Endometrium (tissue), 2 donors: ENCODE measurements around the gene AUTS2.

Experiments
- FAIRE-seq: peaks from 2 replicates; lab custom pipeline; 2012; peaks lifted over from hg19 to GRCh38; lab: Jason Lieb, UNC
- donor health status: control.
- donor health status: control.

AUTS2 gene

DNA sequence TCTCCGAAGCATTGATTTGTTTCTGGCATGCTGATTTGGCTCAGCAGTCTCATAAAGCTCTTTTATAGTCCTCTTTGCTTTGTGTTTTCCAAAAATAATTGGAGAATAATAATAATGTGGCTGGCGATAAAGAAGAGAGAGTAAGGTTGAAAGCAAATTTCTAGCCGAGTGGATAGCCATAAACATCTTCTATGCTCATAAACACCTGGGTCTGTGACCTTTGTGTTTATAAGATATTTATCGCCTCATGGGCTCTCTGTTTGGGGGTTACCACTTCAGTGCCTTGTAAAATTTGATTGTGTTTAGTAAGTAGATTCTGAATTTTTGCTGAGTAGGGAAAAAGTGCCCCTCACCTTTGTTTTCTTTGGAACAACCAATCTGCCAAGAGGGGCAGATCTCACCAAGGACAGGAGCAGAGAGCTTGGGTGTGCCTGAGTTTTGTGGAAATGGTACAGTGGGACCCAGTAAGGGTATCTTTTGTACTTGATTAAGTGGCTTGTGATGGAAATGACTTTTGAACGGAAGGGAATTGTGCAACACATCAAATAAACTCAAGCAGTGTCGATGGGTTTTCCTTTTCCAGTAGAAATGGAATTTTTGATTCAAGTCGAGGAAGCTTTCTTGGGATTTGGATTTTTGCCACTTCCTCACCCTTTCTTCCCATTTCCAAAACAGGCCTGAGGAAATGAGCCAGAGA, 220.5 kb downstream of the AUTS2 start:
- FAIRE-seq = no peak

DNA sequence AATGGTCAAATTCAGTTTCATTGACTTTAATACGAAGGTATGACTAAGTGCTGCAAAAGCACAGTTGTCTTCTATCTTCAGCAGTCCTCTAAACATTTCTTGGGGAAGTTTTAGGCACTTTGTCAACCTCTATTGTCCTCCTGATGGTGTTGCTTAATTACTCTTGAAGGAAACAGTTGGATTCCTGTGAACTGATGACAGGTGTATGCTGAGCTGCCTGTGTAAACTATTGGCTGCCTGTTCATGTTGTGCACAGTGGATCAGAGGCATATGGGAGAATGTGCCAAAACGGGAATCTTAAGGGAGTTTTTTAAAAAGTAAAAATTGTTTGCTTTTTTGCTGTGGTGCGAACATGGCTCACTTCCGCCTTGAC, 221.0 kb downstream of the AUTS2 start:
- FAIRE-seq = no peak

DNA sequence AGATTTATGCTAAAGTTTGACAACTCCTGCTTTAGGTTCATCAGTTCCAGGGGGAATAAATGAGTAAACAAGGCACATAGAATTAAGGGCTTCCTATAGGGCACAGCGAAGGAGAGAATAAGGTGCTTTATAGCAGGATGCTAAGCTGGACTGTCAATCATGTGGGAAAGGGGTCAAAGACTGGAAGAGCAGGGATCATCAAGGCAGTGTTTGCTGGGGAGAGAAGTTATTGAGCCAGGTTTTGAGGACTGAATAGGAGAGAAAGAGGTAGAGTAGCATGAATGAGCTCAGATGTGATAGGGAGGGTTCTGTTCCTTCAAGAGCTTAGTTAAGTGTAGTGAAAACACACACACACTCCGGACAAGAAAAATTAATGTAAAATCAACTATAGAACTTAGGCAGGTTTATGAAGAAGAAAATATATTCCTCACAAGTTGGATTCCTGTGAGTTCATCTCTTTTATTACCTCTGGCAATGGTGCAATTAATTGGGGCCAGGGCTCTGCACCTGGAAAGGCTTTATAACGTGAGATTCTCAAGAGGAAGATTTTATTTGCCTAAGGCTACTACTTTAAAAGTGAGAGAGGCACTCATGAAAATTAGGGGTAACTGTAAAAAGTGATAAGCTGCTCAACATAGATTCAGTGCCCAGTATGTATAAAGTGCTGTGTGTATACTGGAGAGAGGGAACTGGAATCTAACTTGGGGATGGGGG, 222.4 kb downstream of the AUTS2 start:
- no peak for FAIRE-seq

DNA sequence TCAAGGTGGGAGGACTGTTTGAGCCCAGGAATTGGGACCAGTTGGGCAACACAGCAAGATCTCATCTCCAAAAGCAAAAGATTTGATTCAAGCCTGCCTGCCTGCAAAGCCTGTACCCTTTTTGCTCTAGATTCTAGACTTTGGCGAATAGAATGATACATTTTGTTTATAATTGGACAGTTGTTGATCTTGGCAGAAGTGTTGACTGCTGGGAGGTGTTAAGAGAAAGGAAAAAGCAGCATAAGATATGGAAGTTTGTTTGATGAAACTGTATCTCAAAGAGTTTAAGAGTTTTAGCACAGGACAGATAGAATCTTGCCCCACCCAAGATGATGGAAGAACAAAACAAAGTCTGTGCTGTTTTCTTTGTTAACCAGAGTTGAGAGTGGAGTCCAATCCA, 224.1 kb downstream of the AUTS2 start:
- FAIRE-seq = no peak

DNA sequence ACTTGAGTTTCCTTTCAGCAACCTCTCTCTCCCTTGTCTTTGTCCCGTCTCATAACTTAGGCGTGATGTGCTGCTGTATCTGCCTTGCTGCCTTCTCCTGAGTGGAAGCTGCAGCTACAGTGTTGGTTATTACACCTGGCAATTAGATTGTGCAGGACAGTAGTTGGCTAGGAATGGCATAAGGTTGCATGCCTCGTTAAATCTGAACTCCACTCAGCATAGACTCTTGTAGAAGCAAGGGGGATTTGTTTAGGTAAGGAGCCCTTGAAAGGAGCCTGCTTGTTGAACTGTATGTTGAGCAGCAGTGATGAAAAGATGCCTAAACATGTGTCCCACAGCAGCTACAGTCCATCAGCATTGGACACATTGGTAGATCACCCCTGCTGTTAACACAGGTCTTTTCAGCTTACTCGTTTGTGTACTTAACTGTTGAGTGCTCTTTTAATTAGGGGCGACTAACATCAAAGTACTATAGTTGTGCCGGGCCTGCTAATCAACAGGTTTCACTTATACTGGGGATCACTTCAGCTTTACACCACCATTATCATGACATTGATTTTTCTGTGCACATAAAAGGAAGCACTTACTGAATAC, 225.0 kb downstream of the AUTS2 start:
- FAIRE-seq = no peak

DNA sequence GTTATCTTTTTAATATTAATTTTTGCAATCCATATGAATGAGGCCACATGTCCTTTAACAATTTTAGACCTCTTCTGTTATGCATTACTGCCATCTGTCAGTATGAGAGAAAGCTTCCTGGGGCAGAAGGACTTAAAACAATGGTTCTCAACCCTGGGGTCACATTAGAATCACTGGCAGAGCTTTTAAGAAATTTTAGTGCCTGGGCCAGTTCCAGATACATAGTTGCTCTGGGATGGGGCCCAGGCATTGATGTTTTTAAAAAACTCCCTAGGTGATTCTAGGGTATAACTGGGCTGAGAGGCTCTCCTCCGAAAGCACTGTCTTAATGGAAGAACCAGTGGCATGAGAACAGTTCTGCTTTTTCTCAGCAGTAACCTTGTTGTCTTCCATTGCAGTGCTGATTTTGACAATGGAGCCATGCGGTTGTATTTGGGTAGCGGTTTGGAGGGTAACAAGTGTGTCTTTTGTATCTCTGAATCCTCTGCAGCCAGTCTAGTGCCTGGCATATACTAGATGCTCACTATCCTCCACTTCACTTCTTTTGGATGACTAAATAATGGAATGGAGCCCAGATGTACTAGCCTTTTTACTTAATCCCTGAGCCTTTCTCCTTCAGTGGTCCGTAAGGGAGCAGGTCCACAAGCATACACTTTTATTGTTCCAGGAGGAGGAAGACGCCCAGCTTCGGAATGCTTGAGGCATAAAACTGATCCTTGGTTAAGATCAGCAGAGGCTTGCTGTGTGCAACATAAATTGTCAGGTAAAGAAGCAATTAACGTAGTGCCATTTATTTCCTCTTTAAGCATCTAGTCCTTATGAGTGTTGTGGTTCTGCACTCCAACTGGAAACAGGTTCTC, 227.1 kb downstream of the AUTS2 start:
- FAIRE-seq = no peak

DNA sequence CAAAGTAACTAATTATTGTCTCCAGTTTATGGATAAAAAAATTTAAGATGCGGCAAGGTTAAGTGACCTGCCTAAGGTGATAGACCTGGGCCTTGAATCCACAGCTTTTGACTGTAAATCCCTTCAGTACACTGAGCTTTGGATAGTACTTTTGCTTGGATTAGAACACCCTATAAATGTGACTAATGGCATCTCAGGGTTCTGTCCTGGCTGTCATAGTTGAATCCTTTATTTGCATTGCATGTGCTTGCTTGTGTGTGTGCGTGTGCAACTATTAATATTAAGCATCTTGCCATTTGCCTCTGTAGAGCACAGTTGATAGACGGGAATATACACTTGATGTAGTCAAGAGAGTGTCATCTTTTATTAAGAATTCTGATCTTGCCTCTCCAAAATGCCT, 228.0 kb downstream of the AUTS2 start:
- no peak for FAIRE-seq

DNA sequence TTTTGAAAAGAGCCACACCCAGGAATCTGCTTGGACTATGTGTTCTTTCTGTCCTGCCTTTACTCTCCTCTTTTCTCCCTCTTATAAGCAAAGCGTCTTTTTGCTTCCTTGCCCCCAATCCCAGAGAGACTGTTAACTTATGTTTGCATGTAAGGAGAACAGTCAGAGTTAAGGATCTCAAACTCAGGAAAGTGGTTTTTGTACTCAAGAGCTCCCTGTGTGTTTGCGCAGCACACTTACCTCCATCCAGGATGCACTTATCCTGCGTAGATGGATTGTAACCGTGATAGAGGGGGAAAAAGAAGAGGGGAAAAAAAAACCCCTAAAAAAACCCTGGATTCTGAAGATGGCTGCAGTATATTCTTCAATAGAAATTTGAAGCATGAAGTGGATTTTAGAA, 228.9 kb downstream of the AUTS2 start:
- no peak for FAIRE-seq

DNA sequence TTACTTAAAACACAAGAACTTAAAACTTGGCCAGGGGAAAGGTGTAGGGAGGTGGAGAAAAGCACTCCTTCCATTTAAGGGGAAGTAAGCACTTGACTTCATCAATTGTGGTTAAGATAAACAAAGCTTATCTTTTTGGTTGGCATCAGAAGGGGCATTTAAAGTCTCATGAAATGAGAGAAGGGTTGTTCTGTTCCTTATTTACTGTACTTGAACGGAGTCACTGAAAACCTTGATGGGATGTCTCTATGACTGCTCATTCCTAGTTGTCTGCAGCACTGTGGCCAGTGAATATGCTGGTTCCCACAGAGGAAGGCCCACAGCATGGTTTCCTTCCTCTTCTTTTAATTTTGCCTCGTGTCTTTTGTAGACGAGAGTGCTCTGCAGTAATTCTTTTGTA, 229.3 kb downstream of the AUTS2 start:
- no peak for FAIRE-seq

DNA sequence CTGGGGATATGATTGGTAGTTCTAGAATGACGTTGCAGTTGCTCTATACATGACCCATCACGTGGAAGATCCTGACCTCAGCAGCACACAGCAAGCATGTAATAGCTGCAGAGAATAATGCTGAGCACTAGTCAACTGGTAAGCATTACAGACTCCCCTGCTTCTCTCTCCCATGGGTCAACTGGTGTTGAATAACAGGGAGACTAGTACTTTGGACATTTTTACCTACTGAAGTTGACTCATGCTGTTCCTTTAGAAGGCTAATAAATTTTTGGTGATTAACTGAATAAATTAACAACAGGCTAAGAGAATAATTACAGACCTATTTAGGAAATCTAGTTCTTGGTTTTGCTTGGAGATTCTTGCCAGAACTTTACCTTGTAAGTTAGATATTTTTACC, 234.1 kb downstream of the AUTS2 start:
- no peak for FAIRE-seq

DNA sequence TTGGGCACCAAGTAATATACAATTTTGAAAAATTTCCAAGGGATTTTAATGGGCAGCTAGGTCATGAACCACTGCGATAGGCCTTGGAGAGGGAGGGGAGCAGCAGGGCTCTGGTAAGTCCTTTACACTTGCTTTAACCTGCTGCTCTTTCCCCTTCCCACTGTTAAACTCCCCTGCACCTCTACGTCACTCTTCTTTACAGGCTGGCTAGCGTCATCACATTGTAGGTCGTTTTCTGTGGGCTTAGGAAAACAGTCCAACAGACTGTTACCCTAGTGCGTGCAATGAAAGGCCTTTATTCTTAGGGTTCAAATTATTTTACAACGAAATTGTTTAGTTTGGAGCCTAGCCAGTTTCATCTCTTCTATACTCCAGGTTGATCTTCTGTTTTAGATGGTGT, 235.7 kb downstream of the AUTS2 start:
- no peak for FAIRE-seq

DNA sequence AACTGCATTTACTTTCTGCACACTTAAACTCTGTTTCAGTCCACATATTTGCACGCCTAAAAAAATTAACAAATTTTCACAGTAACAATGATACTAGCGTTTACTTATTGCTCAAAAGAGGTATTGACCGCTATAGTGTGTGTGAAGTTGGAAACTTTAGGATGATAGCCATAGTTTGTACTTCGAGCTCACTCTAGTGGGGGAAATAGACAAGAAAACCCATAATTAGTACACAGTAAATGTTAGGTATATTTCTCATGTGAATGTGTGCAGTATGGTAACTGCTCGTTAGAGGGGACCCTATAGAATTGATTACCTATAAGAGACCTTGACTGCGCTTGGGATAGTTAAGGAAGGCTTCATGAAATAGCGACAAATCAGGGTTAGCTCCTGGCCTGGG, 238.4 kb downstream of the AUTS2 start:
- no peak for FAIRE-seq

DNA sequence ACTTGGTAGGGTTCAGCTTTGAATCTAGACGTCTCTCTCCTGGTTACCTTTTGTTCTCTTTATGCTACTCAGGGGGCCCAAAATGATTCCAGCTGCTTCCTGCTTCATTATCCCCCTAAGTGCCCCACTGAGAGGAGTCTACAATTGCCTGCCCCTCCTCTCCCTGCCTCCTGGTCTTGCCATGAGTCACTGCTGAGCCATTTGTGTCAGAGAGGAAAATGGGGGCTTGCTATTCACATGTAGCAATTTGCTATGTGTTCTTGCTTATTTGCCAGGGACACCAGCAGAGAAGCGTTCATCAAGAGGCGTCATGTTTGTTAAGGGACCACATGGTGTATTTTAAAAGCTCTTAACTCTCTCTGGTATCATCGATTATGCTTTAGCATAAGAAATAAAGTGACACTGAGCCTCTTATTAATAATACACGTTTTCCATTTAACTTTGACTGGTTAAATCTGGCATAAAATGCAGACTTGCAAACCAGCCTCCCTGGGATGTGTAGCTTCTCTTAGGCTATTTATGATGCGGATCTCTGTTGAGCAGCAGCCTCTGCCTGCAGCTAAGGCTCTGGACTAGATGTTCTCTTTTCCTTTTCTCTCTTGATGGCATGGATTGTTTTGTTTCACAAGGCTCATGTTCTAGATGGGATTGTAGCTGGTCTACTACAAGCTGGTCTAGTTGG, 239.3 kb downstream of the AUTS2 start:
- FAIRE-seq = no peak

DNA sequence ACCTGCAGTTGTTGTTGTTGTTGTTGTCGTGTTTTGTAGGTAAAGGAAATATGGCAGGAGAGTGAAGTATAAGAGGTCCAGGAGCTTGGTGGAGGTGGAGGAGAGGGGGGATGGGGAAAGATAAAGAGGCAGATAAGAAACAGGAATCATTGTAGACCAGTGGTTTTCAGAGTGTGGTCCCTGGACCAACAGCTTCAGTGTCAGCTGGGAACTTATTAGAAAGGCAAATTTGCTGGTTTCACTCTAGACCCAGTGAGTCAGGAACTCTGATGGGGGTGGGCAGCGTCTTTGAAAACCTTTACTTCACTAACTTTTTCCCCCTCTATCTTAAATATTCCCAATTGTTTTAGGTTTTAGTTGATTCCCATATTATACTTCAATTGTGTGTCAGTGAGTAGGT, 241.5 kb downstream of the AUTS2 start:
- no peak for FAIRE-seq

DNA sequence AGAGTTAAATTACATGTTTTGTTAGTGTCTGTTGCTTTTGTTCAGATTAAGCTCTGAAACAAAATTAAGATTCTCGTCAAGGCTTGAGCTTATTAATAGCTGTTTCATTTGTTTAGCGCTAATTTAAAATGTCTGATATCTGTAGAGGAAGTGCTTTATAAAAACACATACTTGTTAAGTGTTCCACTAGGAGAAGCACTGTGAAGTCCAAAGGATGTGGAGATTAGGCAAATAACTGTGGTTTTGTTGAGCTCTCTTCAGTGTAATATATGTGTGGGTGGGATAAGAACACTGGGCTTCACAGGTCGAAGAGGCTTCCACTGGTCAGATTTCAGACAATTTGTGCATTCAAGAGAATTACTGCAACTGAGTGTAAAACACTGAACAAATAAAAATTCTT, 242.0 kb downstream of the AUTS2 start:
- FAIRE-seq = no peak

DNA sequence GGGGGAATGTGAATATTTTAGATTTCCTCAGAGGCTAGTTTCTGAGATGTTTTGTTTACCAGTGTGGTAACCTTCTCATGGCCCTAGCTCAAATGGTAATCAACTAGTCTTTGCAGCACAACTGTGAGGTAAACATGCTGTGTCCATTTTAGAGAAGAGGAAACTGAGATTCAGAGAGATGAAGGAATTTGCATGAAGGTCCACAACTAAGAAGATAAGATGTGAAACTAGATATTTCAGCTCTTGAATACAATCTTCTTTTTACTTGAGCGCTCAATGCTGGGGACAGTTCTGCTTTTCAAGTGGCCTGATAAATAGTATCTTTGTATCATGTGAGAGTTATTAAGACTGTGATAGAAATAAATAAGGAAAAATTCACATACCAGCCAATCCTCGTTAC, 245.4 kb downstream of the AUTS2 start:
- no peak for FAIRE-seq

DNA sequence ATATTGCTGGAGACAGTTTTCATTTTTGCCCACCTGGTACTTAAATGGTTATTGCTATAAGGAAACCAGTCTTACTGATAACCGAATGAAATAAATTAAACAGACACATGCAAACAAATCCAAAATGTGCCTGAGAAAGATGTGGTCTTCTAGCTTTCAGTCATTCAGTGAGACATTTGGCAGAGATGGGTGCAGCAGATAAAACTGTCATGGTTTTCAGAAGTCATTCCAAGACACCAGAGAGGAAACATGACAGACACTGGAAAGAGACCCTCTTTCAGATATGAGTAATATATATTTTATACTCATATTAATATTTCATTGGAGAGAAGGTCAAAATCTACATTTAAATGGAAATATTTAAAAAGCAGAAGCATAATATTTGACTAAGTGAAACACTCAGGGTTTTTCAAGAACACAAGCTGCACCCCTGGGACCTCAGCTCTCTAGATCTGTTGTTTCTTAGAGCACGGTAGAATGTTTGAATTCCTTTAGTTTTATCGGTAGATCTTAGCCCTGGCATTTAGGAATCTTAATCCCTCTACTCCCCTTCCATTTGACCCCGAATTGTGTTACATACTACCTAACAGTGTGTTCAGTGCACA, 246.1 kb downstream of the AUTS2 start:
- no peak for FAIRE-seq

DNA sequence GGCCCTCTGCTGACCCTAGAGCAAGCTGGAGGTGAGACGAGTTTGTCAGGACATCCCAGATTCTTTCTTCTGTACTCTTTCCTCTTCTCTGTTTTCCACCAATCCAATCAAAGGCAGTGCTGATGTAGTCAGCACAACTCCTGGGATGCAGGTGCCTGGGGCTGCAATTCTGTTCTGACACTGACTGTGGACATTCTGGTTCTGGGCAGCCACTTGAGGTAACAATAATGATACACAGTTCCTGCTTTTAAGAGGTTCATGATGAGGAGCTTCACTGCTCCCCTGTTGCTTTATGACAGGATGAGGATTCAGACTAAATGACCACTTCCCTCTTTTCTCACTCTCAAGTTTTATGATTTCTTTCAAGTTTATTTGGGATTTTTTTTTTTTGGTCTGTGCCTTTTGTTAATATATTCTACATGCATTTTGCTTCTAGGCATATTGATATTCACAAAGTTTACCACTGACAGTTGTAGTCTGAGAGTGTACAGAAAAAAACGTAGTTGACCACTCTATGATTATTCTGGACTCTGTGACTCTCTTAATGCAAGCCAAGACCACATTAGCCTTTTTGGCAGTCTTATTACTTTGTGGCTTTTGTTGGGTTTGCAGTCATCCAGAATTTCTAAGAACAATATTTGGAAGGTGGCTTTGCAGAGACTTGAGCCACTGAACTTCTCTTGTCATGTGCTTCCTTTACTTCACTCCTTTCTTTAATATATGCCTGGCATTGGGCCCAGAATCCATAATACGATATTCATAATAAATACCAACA, 247.6 kb downstream of the AUTS2 start:
- FAIRE-seq = no peak

DNA sequence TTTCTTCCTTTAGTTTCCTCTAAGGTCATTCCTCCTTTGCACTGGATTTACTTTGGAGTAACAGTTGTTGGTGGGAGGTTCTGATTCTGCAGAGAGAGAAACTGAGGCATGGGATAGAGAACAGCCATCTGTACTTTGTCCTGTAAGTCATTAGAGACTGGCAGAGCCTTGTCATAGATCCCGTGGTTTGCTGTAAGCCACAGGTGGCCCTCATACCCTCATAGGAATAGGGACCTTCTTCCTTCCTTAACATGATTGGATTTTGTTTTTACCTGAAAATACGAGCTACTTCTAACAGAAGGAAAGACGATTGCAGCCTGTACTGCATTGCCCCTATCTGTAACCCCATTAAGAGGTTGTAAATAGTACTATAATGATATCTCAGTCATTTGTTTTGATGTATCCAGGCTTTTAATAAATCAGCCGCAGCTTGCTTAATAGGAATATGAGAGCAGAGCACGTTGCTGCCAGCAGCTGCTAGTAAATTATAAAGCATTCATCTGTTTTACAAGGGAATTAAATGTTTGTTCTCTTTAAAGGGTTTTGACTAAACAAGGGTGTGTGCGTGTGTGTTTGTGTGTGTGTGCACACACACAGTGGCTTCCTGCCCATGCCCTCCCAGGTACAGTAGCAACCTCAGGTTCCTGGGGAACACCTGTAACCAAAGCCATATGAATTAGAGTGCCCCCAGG, 249.8 kb downstream of the AUTS2 start:
- FAIRE-seq = no peak

DNA sequence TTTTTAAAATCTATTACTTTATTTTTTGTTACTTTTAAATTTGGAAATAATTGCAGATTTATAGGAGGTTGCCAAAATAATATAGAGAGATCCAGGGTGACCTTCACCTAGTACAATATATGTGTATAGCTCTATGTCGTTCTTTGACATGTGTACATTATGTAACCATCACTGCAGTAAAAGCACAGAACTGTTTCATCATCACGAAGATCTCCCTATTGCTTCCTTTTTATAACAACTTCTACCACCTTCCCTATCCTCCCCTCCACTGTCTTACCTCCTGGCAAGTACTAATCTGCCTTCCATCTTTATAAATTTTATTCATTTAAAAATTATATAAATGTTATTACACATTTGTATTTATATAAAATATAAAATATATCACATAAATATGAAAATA, 251.0 kb downstream of the AUTS2 start:
- FAIRE-seq = no peak
